Measurements from ENCODE around the gene WNT6. TPM values are rescaled to one million over a fixed set of nuclear protein-coding genes. Genes with fewer than 3 reads are reported as not detected.

The WNT6 gene
- total and polyA plus RNA-seq, 2 of the 8 experiments (the other 6 are each of a cell fraction or from before 2014, with no cell fraction given), result not detected

DNA sequence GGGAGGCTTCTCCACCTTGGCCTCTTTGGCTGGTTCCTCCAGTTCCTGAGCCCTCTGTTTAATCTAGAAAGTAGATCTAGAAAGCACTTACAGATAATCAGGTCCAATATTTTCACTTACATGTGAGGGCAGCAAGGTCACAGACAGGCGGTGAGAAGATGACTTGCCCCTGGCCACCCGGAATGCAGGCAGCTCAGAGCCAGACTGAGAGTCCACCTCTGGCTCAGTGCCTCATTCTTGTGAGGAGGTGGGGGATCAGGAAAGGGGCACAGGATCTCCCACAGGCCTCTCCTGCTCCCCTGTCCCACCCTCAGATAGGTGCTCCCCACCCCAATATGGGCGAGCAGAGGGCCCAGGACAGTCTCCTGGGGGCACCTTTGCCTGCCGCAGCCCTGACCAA lies 5.8 kb downstream of the WNT6 start (continued):
- TF ChIP-seq CHD7 (IDR thresholded peaks at IDR 0.05; ENCODE audit: insufficient replicate concordance, low read length) (no peak), ZNF274 (IDR thresholded peaks at IDR 0.05; ENCODE audit: borderline replicate concordance, extremely low read depth, low read length) (no peak)
